Neural cell (in vitro differentiated cells): ENCODE results near the gene S100A12.

Experiments
- CTCF ChIP-seq: fragments of 450-650 bp; IDR thresholded peaks from 2 replicates; pipeline ENCODE4 v1.5.1; 2014; ENCODE audit warnings: antibody characterized with exemption, mild to moderate bottlenecking, moderate library complexity; ENCODE audit not compliant: poor library complexity, severe bottlenecking
- EP300 ChIP-seq: fragments of 450-650 bp; conservative IDR thresholded peaks from 2 replicates; pipeline ENCODE4 v1.6.1; 2014; ENCODE audit warnings: antibody characterized with exemption, mild to moderate bottlenecking, moderate library complexity; ENCODE audit not compliant: poor library complexity, severe bottlenecking
- EZH2 ChIP-seq: fragments of 200-600, 300-800 bp; shearing (Covaris generic), sonication (generic); IDR thresholded peaks from 2 replicates; pipeline ENCODE4 v1.6.1; 2014; ENCODE audit warnings: antibody characterized with exemption, low read length, borderline replicate concordance, mild to moderate bottlenecking; ENCODE audit not compliant: insufficient read depth, poor library complexity, severe bottlenecking
- MXI1 ChIP-seq: fragments of 450-650 bp; conservative IDR thresholded peaks from 2 replicates; pipeline ENCODE4 v1.6.1; 2014; ENCODE audit warnings: antibody characterized with exemption, mild to moderate bottlenecking; ENCODE audit not compliant: poor library complexity, severe bottlenecking
- POLR2AphosphoS5 ChIP-seq: IDR thresholded peaks from 2 replicates; pipeline ENCODE4 v1.6.1; 2012
- RAD21 ChIP-seq: fragments of 450-650 bp; conservative IDR thresholded peaks from 2 replicates; pipeline ENCODE4 v1.6.1; 2014; ENCODE audit warnings: antibody characterized with exemption, mild to moderate bottlenecking, moderate library complexity
- REST ChIP-seq: IDR thresholded peaks from 2 replicates; pipeline ENCODE4 v1.6.1; 2012; ENCODE audit warnings: borderline replicate concordance
- SMC3 ChIP-seq: fragments of 450-650 bp; conservative IDR thresholded peaks from 2 replicates; pipeline ENCODE4 v1.6.1; 2014; ENCODE audit warnings: antibody characterized with exemption, mild to moderate bottlenecking, moderate library complexity; ENCODE audit not compliant: poor library complexity
- TAF1 ChIP-seq: IDR thresholded peaks from 2 replicates; pipeline ENCODE4 v1.6.1; 2012; ENCODE audit warnings: low read depth

GRCh38 chr1:153420306-153420705 is 44.9 kb upstream of the S100A12 start:
- TF ChIP-seq POLR2AphosphoS5 (no peak), CTCF (no peak), EZH2 (no peak), RAD21 (no peak), EP300 (no peak), REST (no peak), TAF1 (no peak), SMC3 (no peak), MXI1 (no peak)
